PC-3 (cell line): ENCODE data around the gene IQGAP3. TPM values are rescaled to one million over a fixed set of nuclear protein-coding genes. Genes with fewer than 3 reads are reported as not detected.
A peak's percentile ranks its signal among the peaks of the same experiment; 100 is the strongest.

Experiments used
- ATAC-seq: fragments of 200-7000 bp; cut with Tn5 transposase; 2 replicates; pipeline ENCODE4 v1.9.1; 2020; ENCODE audit warnings: mild to moderate bottlenecking, moderate library complexity
- BruUV-seq: library from RNA; stranded (reverse); fragments of 400-500 nt; replicated peaks from 2 replicates; lab custom pipeline; 2021; lab: Mats Ljungman, UMichigan
- CTCF ChIA-PET: fragments of 300-600 bp; sonication (Branson Sonifier 250); formaldehyde crosslinking; loops from one replicate; lab custom pipeline; 2022; ENCODE audit warnings: antibody characterized with exemption; lab: Charles Lee
- POLR2A ChIA-PET: fragments of 300-600 bp; sonication (Branson Sonifier 250); formaldehyde crosslinking; loops from one replicate; lab custom pipeline; 2022; ENCODE audit warnings: antibody characterized with exemption; ENCODE audit not compliant: unreplicated experiment; lab: Charles Lee
- DNase-seq: peaks from one replicate; pipeline ENCODE4 v3.0.0-alpha.2; 2015
- H2AFZ ChIP-seq: fragments of 300-600 bp; sonication (generic); 2 replicates; pipeline ENCODE4 v1.6.0; 2016; ENCODE audit warnings: antibody characterized with exemption, low read length
- H3F3A ChIP-seq: fragments of 300-600 bp; sonication (generic); one replicate; pipeline ENCODE4 v1.6.0; 2017; ENCODE audit warnings: antibody characterized with exemption, low read length, control low read depth, mild to moderate bottlenecking; ENCODE audit not compliant: unreplicated experiment
- H3K27ac ChIP-seq: fragments of 300-600 bp; sonication (generic); 2 replicates; pipeline ENCODE4 v1.5.1; 2016; ENCODE audit warnings: mild to moderate bottlenecking, low read length
- H3K27me3 ChIP-seq: fragments of 300-600 bp; sonication (generic); 2 replicates; pipeline ENCODE4 v1.6.1; 2016; ENCODE audit warnings: low read length, mixed read lengths
- H3K36me3 ChIP-seq: fragments of 300-600 bp; sonication (generic); 2 replicates; pipeline ENCODE4 v1.6.1; 2016; ENCODE audit warnings: low read depth, mixed run types, low read length, mixed read lengths
- H3K4me1 ChIP-seq: fragments of 300-600 bp; sonication (generic); 2 replicates; pipeline ENCODE4 v1.5.1; 2016; ENCODE audit warnings: low read length; ENCODE audit not compliant: insufficient read depth
- H3K4me2 ChIP-seq: fragments of 300-600 bp; sonication (generic); 2 replicates; pipeline ENCODE4 v1.6.0; 2016; ENCODE audit warnings: low read length
- H3K4me3 ChIP-seq: fragments of 300-600 bp; sonication (generic); 2 replicates; pipeline ENCODE4 v1.5.1; 2016; ENCODE audit warnings: mild to moderate bottlenecking, low read length, mixed read lengths
- H3K79me2 ChIP-seq: fragments of 300-600 bp; sonication (generic); 2 replicates; pipeline ENCODE4 v1.6.1; 2017; ENCODE audit warnings: low read length, mixed read lengths
- H3K9ac ChIP-seq: fragments of 300-600 bp; sonication (generic); 2 replicates; pipeline ENCODE4 v1.6.0; 2016; ENCODE audit warnings: mild to moderate bottlenecking, low read length
- H3K9me2 ChIP-seq: fragments of 300-600 bp; sonication (generic); replicated peaks from 2 replicates; pipeline ENCODE4 v1.6.1; 2016; ENCODE audit warnings: mixed run types, low read length, mixed read lengths
- H3K9me3 ChIP-seq: fragments of 300-600 bp; sonication (generic); 2 replicates; pipeline ENCODE4 v1.6.1; 2016; ENCODE audit warnings: low read length, mixed read lengths
- H4K20me1 ChIP-seq: fragments of 300-600 bp; sonication (generic); 2 replicates; pipeline ENCODE4 v1.6.1; 2016; ENCODE audit warnings: low read length, mixed read lengths
- CTCF ChIP-seq: fragments of 300-600 bp; sonication (generic); conservative IDR thresholded peaks from 2 replicates; pipeline ENCODE4 v1.5.1; 2017; ENCODE audit warnings: antibody characterized with exemption, low read depth, mild to moderate bottlenecking, low read length
- EZH2 ChIP-seq: fragments of 300-600 bp; sonication (generic); IDR thresholded peaks from one replicate; pipeline ENCODE4 v1.6.1; 2017; ENCODE audit warnings: antibody characterized with exemption, mild to moderate bottlenecking, low read length; ENCODE audit not compliant: unreplicated experiment
- EZH2phosphoT487 ChIP-seq: fragments of 300-600 bp; sonication (generic); IDR thresholded peaks from 2 replicates; pipeline ENCODE4 v1.6.1; 2018; ENCODE audit warnings: mild to moderate bottlenecking, antibody characterized with exemption, low read length, borderline replicate concordance
- intact Hi-C: fragments of 100-400 bp; cut with micrococcal nuclease; formaldehyde crosslinking; loops from 2 replicates; pipeline ENCODE4 v1.9.0; 2023
- total RNA-seq: library from RNA; depleted of rRNA; stranded (reverse); fragments of >200 nt; gene quantifications from 2 replicates; pipeline ENCODE4 v1.2.3, GENCODE V29; 2014

IQGAP3 gene
- total RNA-seq, 1 experiment from 2014 or later: 54.3 TPM

- CTCF ChIA-PET: no interaction called here
- peaks cover 48% of the 10 kb centered on the region for H3K79me2 ChIP-seq
- no peak for DNase-seq
- no peaks in the 10 kb centered on the region for H3K9me2 ChIP-seq
- POLR2A ChIA-PET: no interaction called here
- no peaks in the 10 kb centered on the region for H3K27me3 ChIP-seq
- no peak overlapping the region for H2AFZ ChIP-seq
- H3K4me2 ChIP-seq: no peak overlapping the region
- no peaks in the 10 kb centered on the region for H3F3A ChIP-seq
- H4K20me1 ChIP-seq: no peaks in the 10 kb centered on the region
- no TSS peak for BruUV-seq
- no peak overlapping the region for H3K4me3 ChIP-seq
- ATAC-seq: no peak
- peaks cover 23% of the 10 kb centered on the region for H3K4me1 ChIP-seq
- peaks cover 59% of the 10 kb centered on the region for H3K36me3 ChIP-seq
- no peak for TF ChIP-seq EZH2
- intact Hi-C loops: no loop called here
- H3K27ac ChIP-seq: no peak overlapping the region
- H3K9ac ChIP-seq: no peak overlapping the region
- no peaks in the 10 kb centered on the region for H3K9me3 ChIP-seq
Measured at GRCh38 chr1:156596426-156596825, 24.1 kb upstream of the IQGAP3 start.

DNA sequence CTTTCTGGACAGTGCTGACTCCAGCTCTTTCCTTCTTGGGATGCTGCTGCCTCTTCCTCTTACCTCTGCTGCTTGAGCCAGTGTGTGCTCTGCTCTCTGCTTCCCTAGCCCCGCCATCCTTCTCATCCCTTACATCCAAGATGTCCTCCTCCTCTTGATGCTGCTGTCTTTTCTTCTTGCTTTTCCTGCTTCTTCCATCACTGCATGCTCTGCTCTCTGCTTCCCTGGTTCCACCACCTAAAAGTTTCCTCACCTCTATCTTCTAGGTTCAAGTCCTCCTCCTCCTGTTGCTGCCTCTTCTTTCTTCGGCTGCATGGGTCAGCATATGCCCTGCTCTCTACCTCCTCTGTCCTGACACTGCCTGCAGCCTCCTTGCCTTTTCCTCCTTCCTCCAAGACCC, 22.7 kb upstream of the IQGAP3 start:
- H3K4me3 ChIP-seq: no peak overlapping the region
- TF ChIP-seq EZH2 (no peak), EZH2phosphoT487 (no peak), CTCF (no peak)
- no peaks in the 10 kb centered on the region for H3K9me3 ChIP-seq
- H3F3A ChIP-seq: no peaks in the 10 kb centered on the region
- TSS peak; percentile 40 for BruUV-seq
- H3K4me2 ChIP-seq: no peak overlapping the region
- H4K20me1 ChIP-seq: no peaks in the 10 kb centered on the region
- H3K27ac ChIP-seq: no peak overlapping the region
- no peak overlapping the region for H2AFZ ChIP-seq
- H3K36me3 ChIP-seq: peaks cover 59% of the 10 kb centered on the region
- peaks cover 21% of the 10 kb centered on the region for H3K4me1 ChIP-seq
- H3K9ac ChIP-seq: no peak overlapping the region
- no peaks in the 10 kb centered on the region for H3K9me2 ChIP-seq
- ChIA-PET POLR2A (no interaction called here), CTCF (no interaction called here)
- DNase-seq (no peak), ATAC-seq (no peak)
- H3K79me2 ChIP-seq: peaks cover 34% of the 10 kb centered on the region
- no peaks in the 10 kb centered on the region for H3K27me3 ChIP-seq
- intact Hi-C loops: no loop called here

- Histone ChIP-seq H4K20me1 (no peaks in the 10 kb centered on the region), H3K4me1 (peaks cover 16% of the 10 kb centered on the region), H3K4me2 (no peak overlapping the region), H3K9ac (no peak overlapping the region), H3K27me3 (no peaks in the 10 kb centered on the region), H2AFZ (no peak overlapping the region), H3K4me3 (no peak overlapping the region), H3K9me3 (no peaks in the 10 kb centered on the region), H3K9me2 (no peaks in the 10 kb centered on the region), H3K27ac (no peak overlapping the region), H3K36me3 (peaks cover 57% of the 10 kb centered on the region), H3F3A (no peaks in the 10 kb centered on the region), H3K79me2 (peaks cover 26% of the 10 kb centered on the region)
- ChIA-PET CTCF (interaction anchor here (0.6 kb wide), 1 partner anchor 111 kb away, joined by 3 read pairs; no protein-coding TSS in a partner anchor), POLR2A (no interaction called here)
- BruUV-seq: no TSS peak
- ATAC-seq (no peak), DNase-seq (no peak)
- TF ChIP-seq EZH2 (no peak), CTCF (no peak), EZH2phosphoT487 (no peak)
- intact Hi-C loops: no loop called here
Measured at GRCh38 chr1:156594190-156594589, 21.8 kb upstream of the IQGAP3 start.
